ENCODE measurements around the gene LPP.

The LPP gene

DNA sequence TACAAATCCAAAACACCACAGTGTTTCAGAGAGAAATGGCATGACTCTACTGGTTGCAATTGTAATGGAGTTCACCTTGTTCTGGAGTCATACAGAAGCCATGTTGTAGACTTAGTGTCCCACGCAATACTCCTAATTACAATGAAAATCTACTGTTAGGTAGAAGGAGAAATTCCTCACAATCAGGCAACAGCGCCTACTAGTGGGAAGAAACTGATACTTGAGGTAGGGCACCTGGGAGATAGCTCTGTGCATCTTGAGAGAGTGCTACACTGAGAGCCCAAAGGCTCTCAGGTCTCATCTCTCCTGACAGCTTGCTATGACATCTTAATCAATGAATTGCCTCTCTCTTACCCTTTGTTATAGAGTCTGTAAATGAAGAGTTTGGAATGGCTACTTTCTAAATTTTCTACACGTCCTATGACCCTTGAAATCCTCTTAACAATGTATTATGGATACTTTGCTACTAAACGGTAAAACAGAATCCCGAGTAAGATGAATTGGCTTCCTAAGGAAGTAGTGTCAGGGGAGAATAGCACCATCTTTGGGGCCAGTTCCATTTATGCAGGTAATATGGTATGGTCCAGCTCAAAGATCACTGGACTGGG is 595.2 kb downstream of the LPP start:
- H3K9ac ChIP-seq (ENCODE audit: low read length): no peak overlapping the region
- no peaks in the 10 kb centered on the region for H3K27me3 ChIP-seq (ENCODE audit: insufficient read depth, low read length)
- H3K27ac ChIP-seq (ENCODE audit: low read depth, low read length, poor library complexity, severe bottlenecking): peak overlapping the region; percentile 3

GRCh38 chr3:188749830-188750229 is 595.9 kb downstream of the LPP start:
- TF ChIP-seq, protein P1, sequence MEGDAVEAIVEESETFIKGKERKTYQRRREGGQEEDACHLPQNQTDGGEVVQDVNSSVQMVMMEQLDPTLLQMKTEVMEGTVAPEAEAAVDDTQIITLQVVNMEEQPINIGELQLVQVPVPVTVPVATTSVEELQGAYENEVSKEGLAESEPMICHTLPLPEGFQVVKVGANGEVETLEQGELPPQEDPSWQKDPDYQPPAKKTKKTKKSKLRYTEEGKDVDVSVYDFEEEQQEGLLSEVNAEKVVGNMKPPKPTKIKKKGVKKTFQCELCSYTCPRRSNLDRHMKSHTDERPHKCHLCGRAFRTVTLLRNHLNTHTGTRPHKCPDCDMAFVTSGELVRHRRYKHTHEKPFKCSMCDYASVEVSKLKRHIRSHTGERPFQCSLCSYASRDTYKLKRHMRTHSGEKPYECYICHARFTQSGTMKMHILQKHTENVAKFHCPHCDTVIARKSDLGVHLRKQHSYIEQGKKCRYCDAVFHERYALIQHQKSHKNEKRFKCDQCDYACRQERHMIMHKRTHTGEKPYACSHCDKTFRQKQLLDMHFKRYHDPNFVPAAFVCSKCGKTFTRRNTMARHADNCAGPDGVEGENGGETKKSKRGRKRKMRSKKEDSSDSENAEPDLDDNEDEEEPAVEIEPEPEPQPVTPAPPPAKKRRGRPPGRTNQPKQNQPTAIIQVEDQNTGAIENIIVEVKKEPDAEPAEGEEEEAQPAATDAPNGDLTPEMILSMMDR (IDR thresholded peaks at IDR 0.05; ENCODE audit: low read length): no peak
- no peak for TF ChIP-seq EZH2 (IDR thresholded peaks at IDR 0.05; ENCODE audit: borderline replicate concordance, low read length)
- 0 out of 2 replicates have a peak, but pooled peaks cover 5% of the 10 kb centered on the region for H3F3A ChIP-seq (ENCODE audit: insufficient read depth, low read length)

More for the DNA sequence above, 595.2 kb downstream of the LPP start:
- Histone ChIP-seq H3K79me2 (ENCODE audit: insufficient read depth, low read length) (no peaks in the 10 kb centered on the region), H3K9me3 (ENCODE audit: low read length) (no peaks in the 10 kb centered on the region), H3F3A (ENCODE audit: insufficient read depth, low read length) (0 out of 2 replicates have a peak, but pooled peaks cover 2% of the 10 kb centered on the region), H2AFZ (ENCODE audit: low read length) (no peak overlapping the region), H3K4me3 (ENCODE audit: low read depth, low read length, poor library complexity, severe bottlenecking) (no peak overlapping the region), H3K4me1 (ENCODE audit: insufficient read depth, low read length, severe bottlenecking) (peaks cover 43% of the 10 kb centered on the region), H3K4me2 (ENCODE audit: low read length) (no peak overlapping the region), H4K20me1 (ENCODE audit: insufficient read depth, low read length) (no peaks in the 10 kb centered on the region), H3K9me2 (ENCODE audit: low read depth, low read length) (no peaks in the 10 kb centered on the region), H3K36me3 (ENCODE audit: insufficient read depth, low read length) (no peaks in the 10 kb centered on the region)
- no peak for TF ChIP-seq EZH2 (IDR thresholded peaks at IDR 0.05; ENCODE audit: borderline replicate concordance, low read length)
- TF ChIP-seq, protein P1 (IDR thresholded peaks at IDR 0.05; ENCODE audit: low read length): peak; percentile 92

DNA sequence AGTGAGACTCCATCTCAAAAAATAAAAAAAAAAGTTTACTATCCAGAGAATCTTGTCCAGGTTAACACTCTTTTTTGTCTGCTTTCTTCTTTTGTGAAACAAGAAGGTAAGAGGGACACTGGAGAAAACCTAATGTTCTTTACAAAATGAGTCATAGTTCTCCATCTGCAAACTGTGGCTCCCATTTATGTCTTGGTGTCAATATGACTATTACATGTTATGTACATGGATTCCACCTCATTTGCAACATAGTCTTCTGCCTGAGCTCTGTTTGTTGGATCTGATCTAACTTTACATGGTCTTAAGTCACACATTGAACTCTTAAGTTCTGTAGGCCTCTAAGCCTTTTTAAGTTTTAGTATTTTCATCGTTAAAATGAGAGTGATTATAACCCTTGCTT is 596.7 kb downstream of the LPP start:
- no peaks in the 10 kb centered on the region for H3K36me3 ChIP-seq (ENCODE audit: insufficient read depth, low read length)
- no peak overlapping the region for H3K9ac ChIP-seq (ENCODE audit: low read length)
- H3K79me2 ChIP-seq (ENCODE audit: insufficient read depth, low read length): no peaks in the 10 kb centered on the region
- H3F3A ChIP-seq (ENCODE audit: insufficient read depth, low read length): 0 out of 2 replicates have a peak, but pooled peaks cover 5% of the 10 kb centered on the region
- H3K9me3 ChIP-seq (ENCODE audit: low read length): no peaks in the 10 kb centered on the region
- no peaks in the 10 kb centered on the region for H4K20me1 ChIP-seq (ENCODE audit: insufficient read depth, low read length)
- H3K27me3 ChIP-seq (ENCODE audit: insufficient read depth, low read length): no peaks in the 10 kb centered on the region
- no peak overlapping the region for H2AFZ ChIP-seq (ENCODE audit: low read length)
- TF ChIP-seq EZH2 (IDR thresholded peaks at IDR 0.05; ENCODE audit: borderline replicate concordance, low read length): no peak
- no peaks in the 10 kb centered on the region for H3K9me2 ChIP-seq (ENCODE audit: low read depth, low read length)
- no peak overlapping the region for H3K4me2 ChIP-seq (ENCODE audit: low read length)
- H3K4me3 ChIP-seq (ENCODE audit: low read depth, low read length, poor library complexity, severe bottlenecking): no peak overlapping the region
- peak overlapping the region; percentile 97 for H3K27ac ChIP-seq (ENCODE audit: low read depth, low read length, poor library complexity, severe bottlenecking)
- peaks cover 58% of the 10 kb centered on the region for H3K4me1 ChIP-seq (ENCODE audit: insufficient read depth, low read length, severe bottlenecking)

More at GRCh38 chr3:188749830-188750229, 595.9 kb downstream of the LPP start:
- Histone ChIP-seq H3K9me2 (ENCODE audit: low read depth, low read length) (no peaks in the 10 kb centered on the region), H3K4me1 (ENCODE audit: insufficient read depth, low read length, severe bottlenecking) (peaks cover 51% of the 10 kb centered on the region), H3K36me3 (ENCODE audit: insufficient read depth, low read length) (no peaks in the 10 kb centered on the region), H3K4me3 (ENCODE audit: low read depth, low read length, poor library complexity, severe bottlenecking) (no peak overlapping the region), H3K27ac (ENCODE audit: low read depth, low read length, poor library complexity, severe bottlenecking) (no peak overlapping the region), H3K27me3 (ENCODE audit: insufficient read depth, low read length) (no peaks in the 10 kb centered on the region), H3K4me2 (ENCODE audit: low read length) (no peak overlapping the region), H4K20me1 (ENCODE audit: insufficient read depth, low read length) (no peaks in the 10 kb centered on the region), H3K9ac (ENCODE audit: low read length) (no peak overlapping the region), H2AFZ (ENCODE audit: low read length) (no peak overlapping the region), H3K79me2 (ENCODE audit: insufficient read depth, low read length) (no peaks in the 10 kb centered on the region), H3K9me3 (ENCODE audit: low read length) (no peaks in the 10 kb centered on the region)

DNA sequence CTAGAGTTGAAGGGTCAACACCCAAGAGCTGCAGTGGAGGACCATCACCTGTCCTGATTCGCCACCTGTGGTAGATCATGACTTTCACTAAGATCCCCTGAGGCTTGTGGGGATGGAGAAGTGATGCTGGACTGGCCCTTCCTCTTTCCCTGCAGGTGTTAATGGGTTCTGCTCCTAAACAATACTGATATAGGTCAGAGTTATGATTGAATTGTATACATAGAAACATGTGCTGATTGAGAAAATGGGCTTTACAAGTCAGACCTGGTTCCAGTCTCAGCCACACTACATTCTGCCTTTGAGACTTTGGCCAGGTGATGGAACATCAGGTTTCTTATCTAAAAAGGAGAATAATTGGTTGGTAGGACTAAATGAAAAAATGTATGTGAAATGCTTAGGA is 598.9 kb downstream of the LPP start:
- H3K4me2 ChIP-seq (ENCODE audit: low read length): peak overlapping the region; percentile 74
- TF ChIP-seq, protein P1 (IDR thresholded peaks at IDR 0.05; ENCODE audit: low read length): no peak
- no peak for TF ChIP-seq EZH2 (IDR thresholded peaks at IDR 0.05; ENCODE audit: borderline replicate concordance, low read length)
- H2AFZ ChIP-seq (ENCODE audit: low read length): no peak overlapping the region
- H3K9me2 ChIP-seq (ENCODE audit: low read depth, low read length): no peaks in the 10 kb centered on the region
- peak overlapping the region; percentile 97 for H3K27ac ChIP-seq (ENCODE audit: low read depth, low read length, poor library complexity, severe bottlenecking)
- 0 out of 2 replicates have a peak, but pooled peaks cover 5% of the 10 kb centered on the region for H3F3A ChIP-seq (ENCODE audit: insufficient read depth, low read length)
- H3K9me3 ChIP-seq (ENCODE audit: low read length): no peaks in the 10 kb centered on the region
- H3K9ac ChIP-seq (ENCODE audit: low read length): peak overlapping the region; percentile 76
- H3K36me3 ChIP-seq (ENCODE audit: insufficient read depth, low read length): no peaks in the 10 kb centered on the region
- H3K79me2 ChIP-seq (ENCODE audit: insufficient read depth, low read length): no peaks in the 10 kb centered on the region
- H3K4me3 ChIP-seq (ENCODE audit: low read depth, low read length, poor library complexity, severe bottlenecking): peak overlapping the region; percentile 62
- H3K4me1 ChIP-seq (ENCODE audit: insufficient read depth, low read length, severe bottlenecking): peaks cover 73% of the 10 kb centered on the region
- no peaks in the 10 kb centered on the region for H4K20me1 ChIP-seq (ENCODE audit: insufficient read depth, low read length)
- H3K27me3 ChIP-seq (ENCODE audit: insufficient read depth, low read length): no peaks in the 10 kb centered on the region
